Stimulated activated effector memory CD8-positive, alpha-beta T cell treated with anti-CD3 and anti-CD28 coated beads, Interleukin-12 subunit alpha, Interleukin-12 subunit beta, amount 100 ng/mL, for 72 hours (primary cell): ENCODE measurements around the gene TULP4.
A peak's percentile ranks its signal among the peaks of the same experiment; 100 is the strongest.

Source experiments
- ATAC-seq: fragments of 150-1000 bp; cut with Tn5 transposase; 2 replicates; pipeline ENCODE4 v1.10.0; 2021
- DNase-seq, 2 donors: peaks; one replicate each; pipeline ENCODE4 v3.0.0; 2021 to 2022; ENCODE audit warnings: low spot score in 2 of 2
- H3K27ac Mint-ChIP-seq: one replicate; pipeline ENCODE4 v1.8.0; 2022; ENCODE audit warnings: mild to moderate bottlenecking, mixed read lengths
- H3K36me3 Mint-ChIP-seq: one replicate; pipeline ENCODE4 v1.8.0; 2022; ENCODE audit warnings: mild to moderate bottlenecking, mixed read lengths
- H3K4me1 Mint-ChIP-seq: one replicate; pipeline ENCODE4 v1.8.0; 2022; ENCODE audit warnings: mixed read lengths
- H3K4me3 Mint-ChIP-seq: one replicate; pipeline ENCODE4 v1.8.0; 2022; ENCODE audit warnings: mild to moderate bottlenecking, mixed read lengths
- H3K9me3 Mint-ChIP-seq: one replicate; pipeline ENCODE4 v1.8.0; 2022; ENCODE audit warnings: mixed read lengths

Gene TULP4, protein sequence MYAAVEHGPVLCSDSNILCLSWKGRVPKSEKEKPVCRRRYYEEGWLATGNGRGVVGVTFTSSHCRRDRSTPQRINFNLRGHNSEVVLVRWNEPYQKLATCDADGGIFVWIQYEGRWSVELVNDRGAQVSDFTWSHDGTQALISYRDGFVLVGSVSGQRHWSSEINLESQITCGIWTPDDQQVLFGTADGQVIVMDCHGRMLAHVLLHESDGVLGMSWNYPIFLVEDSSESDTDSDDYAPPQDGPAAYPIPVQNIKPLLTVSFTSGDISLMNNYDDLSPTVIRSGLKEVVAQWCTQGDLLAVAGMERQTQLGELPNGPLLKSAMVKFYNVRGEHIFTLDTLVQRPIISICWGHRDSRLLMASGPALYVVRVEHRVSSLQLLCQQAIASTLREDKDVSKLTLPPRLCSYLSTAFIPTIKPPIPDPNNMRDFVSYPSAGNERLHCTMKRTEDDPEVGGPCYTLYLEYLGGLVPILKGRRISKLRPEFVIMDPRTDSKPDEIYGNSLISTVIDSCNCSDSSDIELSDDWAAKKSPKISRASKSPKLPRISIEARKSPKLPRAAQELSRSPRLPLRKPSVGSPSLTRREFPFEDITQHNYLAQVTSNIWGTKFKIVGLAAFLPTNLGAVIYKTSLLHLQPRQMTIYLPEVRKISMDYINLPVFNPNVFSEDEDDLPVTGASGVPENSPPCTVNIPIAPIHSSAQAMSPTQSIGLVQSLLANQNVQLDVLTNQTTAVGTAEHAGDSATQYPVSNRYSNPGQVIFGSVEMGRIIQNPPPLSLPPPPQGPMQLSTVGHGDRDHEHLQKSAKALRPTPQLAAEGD (N-terminal part only)

DNA sequence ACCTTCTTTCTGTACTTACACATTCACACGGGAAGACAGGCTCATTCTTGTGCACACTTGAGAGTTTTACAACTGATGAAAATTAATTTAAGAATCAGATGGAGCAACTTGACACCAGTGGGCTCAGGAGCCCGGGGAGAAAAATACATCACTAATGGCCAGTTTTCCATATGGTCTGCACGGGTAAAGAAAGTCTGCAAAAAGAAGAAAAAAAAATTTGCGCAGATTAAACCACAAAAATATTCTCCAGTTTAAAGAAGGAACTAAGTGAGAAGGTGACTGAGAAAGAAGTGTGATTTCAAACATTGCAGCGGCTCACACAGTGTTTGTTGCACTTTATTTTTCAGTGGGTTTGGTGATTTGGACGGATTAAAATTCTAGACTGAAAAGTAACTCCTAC is at the start of gene TULP4:
Gene TULP4 (plus strand): TSS at position 301 of the 400 bp plus-strand sequence. CDS start 1,552 bp downstream, outside the sequence.
- DNase-seq (no peak), ATAC-seq (no peak)
- no peaks in the 10 kb centered on the region for H3K9me3 Mint-ChIP-seq
- H3K36me3 Mint-ChIP-seq = peaks cover 26% of the 10 kb centered on the region
- no peak within 1 kb of the TSS for H3K27ac Mint-ChIP-seq
- H3K4me1 Mint-ChIP-seq = peaks cover 15% of the 10 kb centered on the region
- no peak within 1 kb of the TSS for H3K4me3 Mint-ChIP-seq

DNA sequence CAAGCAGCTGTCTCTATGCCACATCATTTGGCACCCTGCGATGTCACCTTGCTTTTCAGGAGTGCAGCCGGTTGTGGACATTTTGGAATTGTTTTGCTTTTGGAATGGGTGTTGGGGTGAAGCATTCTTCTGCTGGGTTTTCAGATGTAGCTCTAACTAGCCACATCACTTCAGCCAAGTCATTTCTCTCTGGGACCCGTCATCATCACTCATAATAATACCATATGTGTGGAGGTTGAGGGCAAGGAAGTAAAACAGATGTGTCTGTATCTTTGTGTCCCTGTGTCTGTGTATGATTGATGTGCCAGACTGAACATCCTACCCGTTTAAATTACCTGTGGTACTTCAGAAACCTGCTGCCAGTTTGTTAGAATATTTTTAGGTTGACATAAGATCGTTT is 49.5 kb upstream of the TULP4 start:
- ATAC-seq = peak; percentile 100
- peaks cover 26% of the 10 kb centered on the region for H3K4me1 Mint-ChIP-seq
- no peaks in the 10 kb centered on the region for H3K36me3 Mint-ChIP-seq
- DNase-seq = peak in 1 of 2 donors; percentile 57
- peak overlapping the region; percentile 52 for H3K27ac Mint-ChIP-seq
- H3K4me3 Mint-ChIP-seq = no peak overlapping the region
- H3K9me3 Mint-ChIP-seq = no peaks in the 10 kb centered on the region

DNA sequence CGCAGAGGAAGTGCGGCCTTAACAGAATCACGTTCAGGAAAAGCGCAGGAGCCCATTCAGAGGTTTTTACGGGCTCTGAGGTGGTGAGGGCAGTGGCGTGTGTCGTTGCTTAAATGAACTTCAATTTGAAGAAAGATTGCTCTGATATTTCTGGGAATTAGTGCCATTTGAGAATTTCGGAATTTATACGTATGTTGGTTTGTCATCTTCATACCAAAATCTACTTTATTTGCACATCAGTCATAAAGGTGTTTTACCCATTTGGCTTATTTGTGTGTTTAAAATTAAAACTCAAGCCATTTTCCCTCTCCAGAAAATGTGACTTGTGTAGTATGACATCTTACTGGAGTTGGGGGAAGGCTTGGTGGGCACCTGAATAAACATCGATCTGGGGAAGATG is 48.1 kb upstream of the TULP4 start:
- ATAC-seq (no peak), DNase-seq (no peak)
- H3K4me1 Mint-ChIP-seq = peaks cover 19% of the 10 kb centered on the region
- H3K36me3 Mint-ChIP-seq = no peaks in the 10 kb centered on the region
- no peak overlapping the region for H3K4me3 Mint-ChIP-seq
- no peaks in the 10 kb centered on the region for H3K9me3 Mint-ChIP-seq
- peak overlapping the region; percentile 34 for H3K27ac Mint-ChIP-seq

DNA sequence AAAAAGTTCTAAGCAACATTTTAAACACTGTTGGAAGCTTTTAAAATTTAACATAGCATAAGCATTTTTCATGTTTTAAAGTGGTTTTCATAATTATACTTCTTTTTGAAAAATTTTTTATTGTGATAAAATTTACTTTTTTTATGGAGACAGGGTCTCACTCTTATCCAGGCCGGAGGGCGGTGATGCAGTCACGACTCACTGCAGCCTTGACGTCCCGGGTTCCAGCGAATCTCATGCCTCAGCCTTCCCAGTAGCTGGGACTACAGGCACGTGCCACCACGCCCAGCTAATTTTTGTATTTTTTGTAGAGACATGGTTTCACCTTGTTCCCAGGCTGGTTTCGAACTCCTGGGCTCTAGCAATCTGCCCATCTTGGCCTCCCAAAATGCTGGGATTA is 46.1 kb upstream of the TULP4 start:
- DNase-seq (no peak), ATAC-seq (no peak)
- no peak overlapping the region for H3K27ac Mint-ChIP-seq
- no peak overlapping the region for H3K4me3 Mint-ChIP-seq
- H3K4me1 Mint-ChIP-seq = peaks cover 19% of the 10 kb centered on the region
- H3K36me3 Mint-ChIP-seq = no peaks in the 10 kb centered on the region
- H3K9me3 Mint-ChIP-seq = no peaks in the 10 kb centered on the region

DNA sequence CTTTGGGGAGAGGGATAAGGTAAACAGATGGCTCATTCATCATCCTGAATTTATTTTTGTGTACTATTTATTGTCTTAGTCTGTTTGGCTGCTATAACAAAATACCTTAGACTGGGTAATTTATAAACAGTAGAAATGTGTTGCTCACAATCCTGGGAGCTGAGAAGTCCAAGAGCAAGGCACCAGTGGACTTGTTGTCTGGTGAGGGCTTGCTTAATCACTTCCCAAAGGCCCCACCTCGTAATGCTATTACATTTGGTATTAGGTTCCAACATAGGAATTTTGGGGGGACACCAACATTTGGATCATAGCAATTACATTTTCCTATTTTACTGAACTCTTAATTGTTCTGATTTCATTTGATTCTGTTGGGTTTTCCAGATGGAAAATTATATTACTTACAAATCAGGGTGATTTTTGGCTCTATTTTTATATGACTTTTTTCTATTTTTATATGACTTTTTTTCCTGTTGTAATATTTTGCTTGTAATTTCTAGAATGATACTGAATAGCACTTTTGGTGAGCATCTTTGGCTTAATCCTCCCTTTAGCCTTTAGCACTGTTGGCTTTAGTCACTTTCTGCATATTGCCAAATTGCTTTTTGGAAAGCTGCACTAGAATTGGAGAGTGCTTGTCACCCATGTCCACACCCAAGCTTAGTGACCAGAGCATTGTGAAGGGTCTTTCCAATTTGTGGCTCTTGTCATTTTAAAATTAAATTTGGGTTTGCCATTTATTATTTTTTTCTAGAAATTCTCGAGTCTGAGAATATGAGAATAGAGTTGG is 43.7 kb upstream of the TULP4 start:
- Mint-ChIP-seq H3K4me1 (peaks cover 22% of the 10 kb centered on the region), H3K36me3 (peaks cover 3% of the 10 kb centered on the region), H3K4me3 (no peak overlapping the region), H3K27ac (no peak overlapping the region), H3K9me3 (no peaks in the 10 kb centered on the region)
- ATAC-seq = no peak
- no peak for DNase-seq

DNA sequence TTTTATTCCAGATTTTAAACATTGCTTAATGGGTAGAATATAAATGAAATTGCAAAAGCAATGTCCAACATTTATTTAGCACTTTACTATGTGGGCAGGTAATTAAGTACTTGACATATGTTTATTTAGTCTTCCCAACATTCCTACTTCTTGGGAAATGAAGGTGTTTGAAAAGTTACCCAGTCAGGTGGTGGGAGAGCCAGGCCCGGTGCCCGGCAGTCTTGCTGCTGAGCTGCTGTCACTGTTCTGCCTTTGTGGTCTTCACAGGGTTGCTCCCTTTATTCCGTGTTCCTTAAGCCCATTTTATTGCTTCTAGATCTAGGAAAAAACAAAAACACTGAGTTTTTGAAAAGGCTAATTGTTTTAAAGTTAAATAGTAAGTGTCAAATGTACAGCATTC is 42.6 kb upstream of the TULP4 start:
- Mint-ChIP-seq H3K27ac (no peak overlapping the region), H3K36me3 (peaks cover 5% of the 10 kb centered on the region), H3K4me3 (no peak overlapping the region), H3K4me1 (peaks cover 30% of the 10 kb centered on the region), H3K9me3 (no peaks in the 10 kb centered on the region)
- no peak for DNase-seq
- no peak for ATAC-seq

DNA sequence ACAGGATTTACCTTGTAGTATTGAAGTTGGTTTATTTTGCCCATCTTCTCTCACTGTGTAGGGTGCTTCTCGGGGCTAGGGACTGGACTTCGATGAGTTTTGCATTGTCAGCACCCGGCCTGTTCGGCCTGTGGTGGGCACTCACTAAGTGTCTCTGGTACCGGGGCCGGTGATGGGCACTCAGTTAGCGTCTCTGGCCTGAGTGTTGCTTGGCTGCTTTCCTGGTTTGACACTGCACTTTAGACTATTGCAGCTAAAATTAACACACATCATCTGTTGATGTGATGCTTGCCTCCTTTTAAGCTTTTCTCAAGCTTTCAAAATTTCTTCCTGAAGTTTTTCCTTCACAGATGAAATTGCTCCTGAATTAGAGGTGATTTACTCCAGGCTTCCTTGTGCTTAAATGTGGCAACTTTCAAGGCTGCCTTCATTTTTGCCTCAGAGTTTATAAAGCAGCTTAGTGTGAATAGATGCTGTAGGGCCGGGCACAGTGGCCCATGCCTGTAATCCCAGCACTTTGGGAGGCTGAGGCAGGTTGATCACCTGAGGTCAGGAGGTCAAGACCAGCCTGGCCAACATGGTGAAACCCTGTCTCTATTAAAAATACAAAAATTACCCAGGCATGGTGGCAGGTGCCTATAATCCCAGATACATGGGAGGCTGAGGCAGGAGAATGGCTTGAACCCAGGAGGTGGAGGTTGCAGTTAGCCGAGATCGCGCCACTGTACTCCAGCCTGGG is 41.7 kb upstream of the TULP4 start:
- Mint-ChIP-seq H3K27ac (no peak overlapping the region), H3K9me3 (no peaks in the 10 kb centered on the region), H3K4me1 (peaks cover 36% of the 10 kb centered on the region), H3K36me3 (peaks cover 5% of the 10 kb centered on the region), H3K4me3 (peak overlapping the region; percentile 28)
- ATAC-seq (no peak), DNase-seq (no peak)

DNA sequence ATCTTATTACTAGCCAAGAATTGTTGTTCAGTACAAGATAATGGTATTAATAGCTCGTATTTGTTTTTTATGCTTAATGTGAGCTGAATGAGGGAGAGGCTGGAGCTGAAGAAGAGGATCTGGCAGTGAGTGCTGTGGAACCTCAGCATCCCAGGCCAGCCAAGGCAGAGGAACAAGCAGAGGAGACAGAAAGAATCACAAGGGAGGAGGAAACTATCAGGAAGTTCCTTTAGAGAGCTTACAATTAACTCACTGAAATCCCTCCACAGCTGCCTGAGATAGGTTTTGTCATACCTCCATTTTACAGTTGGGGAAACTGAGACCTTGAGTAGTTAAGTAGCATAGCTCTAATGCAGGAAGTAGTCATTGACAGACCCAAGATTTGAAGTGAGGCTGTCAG is 39.9 kb upstream of the TULP4 start:
- no peak for ATAC-seq
- Mint-ChIP-seq H3K27ac (no peak overlapping the region), H3K4me1 (peaks cover 36% of the 10 kb centered on the region), H3K9me3 (no peaks in the 10 kb centered on the region), H3K36me3 (peaks cover 5% of the 10 kb centered on the region), H3K4me3 (no peak overlapping the region)
- DNase-seq = no peak

DNA sequence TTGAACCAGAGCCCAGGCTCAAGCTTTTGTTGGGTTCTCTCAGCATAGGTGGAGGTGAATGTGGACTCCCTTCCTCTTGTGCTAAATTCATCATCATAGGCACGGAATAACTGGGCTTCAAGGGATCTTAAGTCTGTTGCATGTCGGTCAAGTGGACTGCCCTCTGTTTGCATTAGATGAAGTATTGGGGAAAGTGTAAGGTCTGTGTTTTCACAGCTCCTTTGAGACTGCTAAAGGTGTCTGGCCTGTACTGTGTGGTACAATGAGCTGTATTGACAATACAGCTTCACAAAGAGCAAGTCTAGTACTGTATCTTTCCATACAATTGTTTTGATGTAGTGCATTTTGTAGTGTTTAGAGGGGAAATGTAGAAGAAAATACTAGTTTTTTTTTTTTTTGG is 34.3 kb upstream of the TULP4 start:
- no peak overlapping the region for H3K4me3 Mint-ChIP-seq
- DNase-seq (no peak), ATAC-seq (no peak)
- peaks cover 26% of the 10 kb centered on the region for H3K4me1 Mint-ChIP-seq
- H3K9me3 Mint-ChIP-seq = no peaks in the 10 kb centered on the region
- H3K27ac Mint-ChIP-seq = no peak overlapping the region
- peaks cover 5% of the 10 kb centered on the region for H3K36me3 Mint-ChIP-seq

DNA sequence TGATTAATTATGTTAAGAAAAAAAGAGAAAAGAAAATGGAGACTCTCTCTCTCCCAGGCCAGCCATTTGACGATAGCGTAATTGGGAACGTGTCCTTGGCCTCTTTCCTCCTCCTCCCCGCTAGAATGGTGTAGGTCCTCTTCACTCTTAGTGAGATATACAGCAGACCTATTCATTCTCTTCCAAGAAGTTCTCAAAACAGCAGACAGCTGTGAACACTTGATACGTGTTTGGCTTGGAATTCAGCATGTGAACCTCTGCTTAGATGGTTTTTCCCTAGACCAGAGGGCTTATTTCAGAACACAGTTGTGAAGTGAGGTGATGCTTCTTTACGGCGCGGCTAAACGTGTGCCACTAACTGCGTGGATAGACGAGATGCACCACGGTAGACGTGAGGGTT is 32.6 kb upstream of the TULP4 start:
- Mint-ChIP-seq H3K27ac (no peak overlapping the region), H3K4me3 (no peak overlapping the region), H3K4me1 (peaks cover 28% of the 10 kb centered on the region), H3K36me3 (no peaks in the 10 kb centered on the region), H3K9me3 (no peaks in the 10 kb centered on the region)
- ATAC-seq (no peak), DNase-seq (no peak)

DNA sequence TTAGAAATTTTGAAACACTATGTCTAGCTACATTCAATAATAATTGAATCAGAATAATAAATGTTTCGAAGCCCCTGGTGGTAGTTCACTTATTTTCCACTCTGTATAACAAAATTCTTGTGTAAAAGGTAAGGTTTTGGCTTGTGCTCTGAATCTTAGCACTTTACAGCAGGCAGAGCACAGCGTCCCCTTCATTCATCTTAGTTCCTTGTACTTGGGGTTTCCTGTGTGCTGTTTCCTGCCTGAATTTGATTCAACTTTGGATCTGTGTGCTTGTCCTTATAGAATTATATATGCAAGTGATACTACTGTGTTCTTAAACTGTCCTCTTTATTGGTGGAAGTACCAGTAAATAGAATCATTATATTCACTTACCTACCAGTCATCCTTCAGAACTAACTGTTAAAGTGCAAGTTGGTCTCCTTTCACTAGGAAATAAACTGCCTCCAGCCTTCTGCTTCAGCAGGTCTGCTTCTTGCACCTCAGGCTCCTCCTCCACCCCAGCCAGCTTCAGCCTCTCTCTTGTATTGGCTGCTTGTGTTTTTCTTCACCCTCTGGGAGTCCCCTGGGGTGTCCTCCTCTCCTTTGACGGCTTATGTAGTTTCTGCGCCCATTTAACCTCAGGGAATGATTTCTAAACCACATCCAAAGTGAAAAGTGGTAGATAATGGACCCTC is 28.8 kb upstream of the TULP4 start:
- Mint-ChIP-seq H3K4me3 (peak overlapping the region; percentile 46), H3K36me3 (peaks cover 5% of the 10 kb centered on the region), H3K27ac (peak overlapping the region; percentile 78), H3K4me1 (peaks cover 37% of the 10 kb centered on the region), H3K9me3 (no peaks in the 10 kb centered on the region)
- DNase-seq (no peak), ATAC-seq (peak; percentile 74)

DNA sequence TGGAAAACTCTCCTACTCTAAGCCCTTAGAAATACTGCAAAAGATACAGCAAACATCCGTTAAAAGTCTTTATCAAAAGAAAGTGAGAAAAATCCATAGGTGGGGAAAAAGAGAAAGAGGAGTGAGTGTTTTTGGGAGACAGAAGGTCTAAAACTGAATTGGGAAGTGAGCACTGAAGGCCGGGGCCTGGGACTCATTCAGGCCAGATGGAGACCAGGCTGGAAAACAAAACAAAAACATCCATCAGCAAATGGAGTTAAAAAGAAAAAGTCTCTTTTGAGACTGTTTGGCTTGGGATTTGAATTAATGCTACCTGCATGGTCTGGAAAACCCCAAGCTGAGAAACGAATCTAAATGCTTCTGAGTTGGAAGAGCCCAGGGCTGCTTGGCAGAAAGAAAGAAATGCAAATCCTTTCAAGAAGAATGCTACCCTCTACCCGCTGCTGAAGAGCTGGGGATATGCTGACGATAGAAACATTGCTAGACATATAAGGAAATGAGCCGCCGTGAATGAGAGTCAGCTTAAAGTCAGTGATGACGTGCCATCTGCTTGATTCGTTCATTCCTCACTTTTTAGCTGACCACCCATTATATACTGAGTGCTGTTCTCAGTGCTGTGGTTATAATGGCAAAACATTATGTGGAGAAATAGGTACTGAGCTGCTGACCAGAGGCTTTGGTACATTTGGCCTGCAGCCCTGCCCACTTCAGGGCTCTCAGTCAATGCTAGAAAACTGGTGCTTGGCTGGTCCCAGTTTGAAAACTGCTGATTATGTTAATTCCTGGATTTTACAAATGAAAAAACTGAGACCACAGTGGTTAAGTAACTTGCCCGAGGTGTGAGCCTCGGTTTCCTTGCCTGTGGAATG is 28.0 kb upstream of the TULP4 start:
- Mint-ChIP-seq H3K36me3 (peaks cover 5% of the 10 kb centered on the region), H3K4me1 (peaks cover 37% of the 10 kb centered on the region), H3K9me3 (no peaks in the 10 kb centered on the region), H3K27ac (peak overlapping the region; percentile 78), H3K4me3 (peak overlapping the region; percentile 46)
- DNase-seq (peak in 1 of 2 donors; percentile 56), ATAC-seq (peak; percentile 93)

DNA sequence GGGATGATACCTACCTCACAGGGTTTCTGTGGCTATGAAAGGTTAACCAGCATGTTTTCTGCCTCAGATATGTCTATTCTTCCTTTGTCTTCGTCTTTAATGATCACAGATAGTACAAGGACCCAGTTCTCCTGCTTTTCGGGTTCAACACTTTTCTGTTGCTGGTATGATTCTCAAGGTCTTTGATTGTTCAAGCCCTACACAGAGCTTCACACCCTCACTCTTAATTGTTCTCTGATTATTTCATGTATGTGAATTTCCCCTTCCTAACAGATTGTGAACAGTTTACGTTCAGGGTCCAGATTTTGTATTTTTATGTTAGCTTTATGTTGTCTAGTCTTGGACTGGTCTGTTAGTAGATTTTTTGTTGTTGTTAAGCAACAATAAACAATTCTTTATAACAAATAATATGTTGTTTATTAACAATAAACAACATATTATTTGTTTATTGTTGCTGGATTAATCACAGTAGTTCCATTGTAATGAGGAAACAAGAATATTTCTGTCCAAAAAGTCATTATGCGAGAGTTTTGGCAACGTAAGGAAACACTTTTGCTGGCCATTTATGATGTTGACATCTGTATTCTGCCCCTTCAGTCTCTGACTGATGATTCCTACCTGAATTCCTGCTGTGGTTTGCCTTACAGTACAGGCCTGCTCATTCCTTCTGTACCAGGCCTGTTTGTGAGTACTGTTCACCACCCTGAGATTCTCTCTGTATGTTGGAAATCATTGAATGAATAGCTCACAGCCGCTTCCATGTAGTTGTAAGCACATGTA is 27.2 kb upstream of the TULP4 start:
- DNase-seq (no peak), ATAC-seq (peak; percentile 77)
- Mint-ChIP-seq H3K4me1 (peaks cover 45% of the 10 kb centered on the region), H3K27ac (peak overlapping the region; percentile 78), H3K4me3 (peak overlapping the region; percentile 46), H3K36me3 (peaks cover 5% of the 10 kb centered on the region), H3K9me3 (no peaks in the 10 kb centered on the region)
